Psoas muscle (tissue), 8 donors: ENCODE data around the gene RASA4B. TPM values are rescaled to one million over a fixed set of nuclear protein-coding genes. Genes with fewer than 3 reads are reported as not detected.

Source experiments
- ATAC-seq, 4 donors: fragments of 200-7000 bp; cut with Tn5 transposase; one replicate each; pipeline ENCODE4 v1.9.1; 2020; ENCODE audit warnings: moderate library complexity in 3 of 4, mild to moderate bottlenecking in 2 of 4
- DNase-seq, 2 donors: peaks; one replicate each; pipeline ENCODE4 v3.0.0-alpha.2; 2020
- H3K27ac ChIP-seq: fragments of 200-600 bp; one replicate; pipeline ENCODE4 v1.8.0; 2022
- H3K27me3 ChIP-seq, 3 donors: fragments of 200-600 bp in 1 of 3; one replicate each; pipeline versions ENCODE4 v1.6.1 to v1.8.0; 2013 to 2022; ENCODE audit warnings: low read length in 2 of 3, mild to moderate bottlenecking in 2 of 3, moderate library complexity in 1 of 3; ENCODE audit not compliant: insufficient read depth in 3 of 3
- H3K36me3 ChIP-seq, 2 donors: fragments of 200-600 bp in 1 of 2; one replicate each; pipeline versions ENCODE4 v1.6.1 to v1.8.0; 2013 to 2022; ENCODE audit warnings: low read depth in 1 of 2, mild to moderate bottlenecking in 1 of 2, moderate library complexity in 1 of 2; ENCODE audit not compliant: insufficient read depth in 1 of 2
- H3K4me1 ChIP-seq: fragments of 200-600 bp; one replicate; pipeline ENCODE4 v1.8.0; 2022
- H3K4me3 ChIP-seq: fragments of 200-600 bp; one replicate; pipeline ENCODE4 v1.8.0; 2022; ENCODE audit warnings: mild to moderate bottlenecking
- H3K9me3 ChIP-seq: fragments of 200-600 bp; one replicate; pipeline ENCODE4 v1.8.0; 2022
- CTCF ChIP-seq: fragments of 200-600 bp; IDR thresholded peaks from one replicate; pipeline ENCODE4 v1.8.0; 2022; ENCODE audit warnings: antibody characterized with exemption
- WGBS, 3 donors: extraction: QIAGEN DNeasy Blood & Tissue Kit; methylation state at CpG; one replicate each; pipeline versions ENCODE4 v1.1.6 to v1.1.7; 2013; 5-methylcytosine and 5-hydroxymethylcytosine counted together
- intact Hi-C, 2 donors: fragments of 100-400 bp; cut with DNase I; formaldehyde crosslinking; loops; one replicate each; pipeline versions ENCODE4 v1.11.0 to v1.14.2; 2022
- polyA plus RNA-seq, 3 donors: library from polyadenylated mRNA; stranded (reverse); fragments of 200-250 nt; gene quantifications; one replicate each; pipeline ENCODE4 v1.2.3, GENCODE V29; 2013
- total RNA-seq, 4 donors: library from RNA; stranded (reverse); fragmentation: NEBNext Ultra II Directional in 2 of 4; extraction: Animal tissue kit (Norgen Biotek cat#: 25700) in 2 of 4; gene quantifications; one replicate each; pipeline versions ENCODE4 v1.2.1 to v1.2.4, GENCODE V29; 2021 to 2023
- donor health status: healthy with polysubstance abuse.
- donor health status: DM: no; HTN: no; CAD: no; lungs with moderate emphysema.
- donor health status: Bipolar disorder and iron deficiency.
- donor health status: healthy.
- donor health status: DM: yes; HTN: yes; CAD: no.
- donor health status: DM: no; HTN: no; CAD: no.
- donor health status: DM: no; HTN: no; CAD: no.
- donor health status: DM: yes; HTN: yes; CAD: no.

Gene RASA4B
- total and polyA plus RNA-seq, 7 donors, result 29.5 to 139 (median 85.7) TPM

- ATAC-seq (peak; percentile 2 to 8 (median 4)), DNase-seq (no peak)
- H3K4me1 ChIP-seq, result peaks cover 15% of the 10 kb centered on the region
These were observed 53.6 kb downstream of the RASA4B start for GRCh38 chr7:102463841-102464576.

GRCh38 chr7:102460467-102460866, 57.1 kb downstream of the RASA4B start:
- peaks cover 10% of the 10 kb centered on the region for H3K4me1 ChIP-seq
- no peak overlapping the region for H3K4me3 ChIP-seq
- peaks cover 3 to 37% of the 10 kb centered on the region in 2 donors for H3K36me3 ChIP-seq
- DNase-seq (no peak), ATAC-seq (no peak)
- TF ChIP-seq CTCF, result no peak
- 75 to 83% (median 77%) methylated on average over 8 of the region's 8 CpGs for WGBS, 3 donors
- no peak overlapping the region for H3K27ac ChIP-seq
- H3K27me3 ChIP-seq, result no peaks in the 10 kb centered on the region
- no peaks in the 10 kb centered on the region for H3K9me3 ChIP-seq
- intact Hi-C loops, result loop anchor here in 1 of 2 donors (5.0 kb wide), 1 partner anchor 48 kb away; no protein-coding TSS in a partner anchor

More at GRCh38 chr7:102463841-102464576, 53.6 kb downstream of the RASA4B start:
- intact Hi-C loops, result loop anchor here in 1 of 2 donors (5.0 kb wide), 1 partner anchor 52 kb away; no protein-coding TSS in a partner anchor
- Histone ChIP-seq H3K9me3 (no peaks in the 10 kb centered on the region), H3K27me3 (no peaks in the 10 kb centered on the region), H3K4me3 (peak overlapping the region; percentile 78), H3K27ac (peak overlapping the region; percentile 71), H3K36me3 (peaks cover 0 to 11% of the 10 kb centered on the region in 2 donors)
- 8 to 13% (median 9%) methylated on average over 24 of the region's 24 CpGs for WGBS, 3 donors
- no peak for TF ChIP-seq CTCF

GRCh38 chr7:102459221-102459844, 58.2 kb downstream of the RASA4B start:
- no peak for DNase-seq
- intact Hi-C loops, result no loop called here
- Histone ChIP-seq H3K9me3 (no peaks in the 10 kb centered on the region), H3K4me3 (no peak overlapping the region), H3K27ac (no peak overlapping the region), H3K4me1 (peaks cover 9% of the 10 kb centered on the region), H3K27me3 (no peaks in the 10 kb centered on the region), H3K36me3 (peaks cover 3 to 37% of the 10 kb centered on the region in 2 donors)
- no peak for ATAC-seq
- WGBS, 3 donors, result 92 to 94% (median 93%) methylated on average over 22 to 24 of the region's 24 CpGs
- TF ChIP-seq CTCF, result no peak

- ATAC-seq, result no peak
- no peak for DNase-seq
- peaks cover 3 to 37% of the 10 kb centered on the region in 2 donors for H3K36me3 ChIP-seq
- no peaks in the 10 kb centered on the region for H3K9me3 ChIP-seq
- H3K4me1 ChIP-seq, result peaks cover 5% of the 10 kb centered on the region
- no peaks in the 10 kb centered on the region for H3K27me3 ChIP-seq
- H3K27ac ChIP-seq, result no peak overlapping the region
- intact Hi-C loops, result no loop called here
- TF ChIP-seq CTCF, result no peak
- WGBS, 3 donors, result 89 to 93% (median 91%) methylated on average over 40 of the region's 40 CpGs
- H3K4me3 ChIP-seq, result no peak overlapping the region
These were observed 60.1 kb downstream of the RASA4B start for GRCh38 chr7:102457352-102457924.
